ENCODE results near the gene CLEC4A.
"Not testable (repeated sequence)": the region's sequence is repeated elsewhere in the genome, so short reads cannot be mapped to it uniquely, and the experiment has no call there.

The CLEC4A gene

DNA sequence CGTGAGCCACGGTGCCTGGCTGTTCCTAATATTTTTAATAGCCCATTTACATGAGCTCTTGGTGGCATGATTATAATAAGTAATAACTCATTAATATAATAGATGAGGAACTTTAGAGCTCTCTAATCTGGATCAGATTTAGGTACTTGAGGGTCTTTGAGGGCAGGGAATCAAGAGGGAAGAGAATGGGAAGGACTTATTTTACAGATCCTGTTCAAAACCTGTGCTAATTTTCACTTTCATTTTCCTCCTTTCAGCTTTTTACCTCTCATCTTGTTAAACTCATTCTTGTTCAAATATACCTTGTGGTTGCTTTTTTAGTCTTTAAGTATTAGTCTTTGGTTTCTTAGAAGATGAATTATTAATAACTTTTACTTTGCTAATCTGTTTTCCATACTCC lies 35.8 kb upstream of the CLEC4A start:
- no peaks in the 10 kb centered on the region for H3K4me1 ChIP-seq
- H3K9me3 ChIP-seq (ENCODE audit: control insufficient read depth, low read length), result no peaks in the 10 kb centered on the region
- no peak overlapping the region for H3K4me3 ChIP-seq (ENCODE audit: low read depth, low read length)
- H3K9ac ChIP-seq, result no peak overlapping the region
- H3K36me3 ChIP-seq (ENCODE audit: control insufficient read depth, insufficient read depth, low read length), result no peaks in the 10 kb centered on the region
- TF ChIP-seq, protein P1, sequence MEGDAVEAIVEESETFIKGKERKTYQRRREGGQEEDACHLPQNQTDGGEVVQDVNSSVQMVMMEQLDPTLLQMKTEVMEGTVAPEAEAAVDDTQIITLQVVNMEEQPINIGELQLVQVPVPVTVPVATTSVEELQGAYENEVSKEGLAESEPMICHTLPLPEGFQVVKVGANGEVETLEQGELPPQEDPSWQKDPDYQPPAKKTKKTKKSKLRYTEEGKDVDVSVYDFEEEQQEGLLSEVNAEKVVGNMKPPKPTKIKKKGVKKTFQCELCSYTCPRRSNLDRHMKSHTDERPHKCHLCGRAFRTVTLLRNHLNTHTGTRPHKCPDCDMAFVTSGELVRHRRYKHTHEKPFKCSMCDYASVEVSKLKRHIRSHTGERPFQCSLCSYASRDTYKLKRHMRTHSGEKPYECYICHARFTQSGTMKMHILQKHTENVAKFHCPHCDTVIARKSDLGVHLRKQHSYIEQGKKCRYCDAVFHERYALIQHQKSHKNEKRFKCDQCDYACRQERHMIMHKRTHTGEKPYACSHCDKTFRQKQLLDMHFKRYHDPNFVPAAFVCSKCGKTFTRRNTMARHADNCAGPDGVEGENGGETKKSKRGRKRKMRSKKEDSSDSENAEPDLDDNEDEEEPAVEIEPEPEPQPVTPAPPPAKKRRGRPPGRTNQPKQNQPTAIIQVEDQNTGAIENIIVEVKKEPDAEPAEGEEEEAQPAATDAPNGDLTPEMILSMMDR (IDR thresholded peaks at IDR 0.05), result no peak
- no peaks in the 10 kb centered on the region for H3K27me3 ChIP-seq (ENCODE audit: control insufficient read depth, insufficient read depth, low read length)
- peaks cover 11% of the 10 kb centered on the region for H3K79me2 ChIP-seq
- no peak overlapping the region for H2AFZ ChIP-seq
- no peak overlapping the region for H3K4me2 ChIP-seq (ENCODE audit: low read length)
- H3K27ac ChIP-seq, result no peak overlapping the region

DNA sequence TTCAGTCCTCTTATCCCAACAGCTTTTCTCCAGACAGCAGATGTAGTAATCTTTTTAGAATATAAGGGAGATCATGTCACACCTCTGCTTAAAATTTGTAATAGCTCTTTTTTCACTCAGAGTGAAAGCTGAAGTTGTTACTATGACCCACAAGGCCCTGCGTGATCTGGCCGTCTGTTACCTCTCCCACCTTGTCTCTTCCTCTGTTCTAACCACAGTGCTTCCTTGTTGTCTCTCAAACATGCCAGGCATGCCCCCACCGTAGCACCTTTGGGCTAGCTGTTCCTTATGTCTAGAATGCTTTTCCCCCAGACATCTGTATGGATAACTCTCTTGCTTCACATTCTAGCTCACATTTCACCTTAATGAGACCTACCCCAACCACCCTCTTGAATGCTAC lies 34.8 kb upstream of the CLEC4A start:
- no peaks in the 10 kb centered on the region for H3K36me3 ChIP-seq (ENCODE audit: control insufficient read depth, insufficient read depth, low read length)
- no peak overlapping the region for H3K4me2 ChIP-seq (ENCODE audit: low read length)
- H3K9ac ChIP-seq, result no peak overlapping the region
- H3K9me3 ChIP-seq (ENCODE audit: control insufficient read depth, low read length), result no peaks in the 10 kb centered on the region
- no peak overlapping the region for H2AFZ ChIP-seq
- H3K27ac ChIP-seq, result no peak overlapping the region
- TF ChIP-seq, protein P1 (IDR thresholded peaks at IDR 0.05), result no peak
- H3K4me3 ChIP-seq (ENCODE audit: low read depth, low read length), result no peak overlapping the region
- no peaks in the 10 kb centered on the region for H3K27me3 ChIP-seq (ENCODE audit: control insufficient read depth, insufficient read depth, low read length)
- H3K79me2 ChIP-seq, result peaks cover 7% of the 10 kb centered on the region
- no peaks in the 10 kb centered on the region for H3K4me1 ChIP-seq

DNA sequence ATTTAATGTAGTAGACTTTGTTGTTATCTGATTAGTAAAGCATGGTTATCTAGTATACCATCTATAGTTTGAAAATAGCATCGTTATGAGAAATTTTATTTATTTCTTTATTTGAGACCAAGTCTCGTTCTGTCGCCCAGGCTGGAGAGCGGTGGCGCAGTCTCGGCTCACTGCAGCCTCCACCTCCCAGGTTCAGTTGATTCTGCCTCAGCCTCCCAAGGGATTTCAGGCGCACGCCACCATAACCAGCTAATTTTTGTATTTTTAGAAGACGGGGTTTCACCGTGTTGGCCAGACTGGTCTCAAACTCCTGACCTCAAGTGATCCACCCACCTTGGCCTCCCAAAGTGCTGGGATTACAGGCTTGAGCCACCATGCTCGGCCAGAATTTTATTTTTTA lies 34.1 kb upstream of the CLEC4A start:
- not testable (repeated sequence) for H3K27me3 ChIP-seq (ENCODE audit: control insufficient read depth, insufficient read depth, low read length); H3K9me3 ChIP-seq (ENCODE audit: control insufficient read depth, low read length); H3K4me3 ChIP-seq (ENCODE audit: low read depth, low read length); H3K36me3 ChIP-seq (ENCODE audit: control insufficient read depth, insufficient read depth, low read length); H3K79me2 ChIP-seq; H3K4me1 ChIP-seq; H3K27ac ChIP-seq; H3K4me2 ChIP-seq (ENCODE audit: low read length); H3K9ac ChIP-seq; H2AFZ ChIP-seq

DNA sequence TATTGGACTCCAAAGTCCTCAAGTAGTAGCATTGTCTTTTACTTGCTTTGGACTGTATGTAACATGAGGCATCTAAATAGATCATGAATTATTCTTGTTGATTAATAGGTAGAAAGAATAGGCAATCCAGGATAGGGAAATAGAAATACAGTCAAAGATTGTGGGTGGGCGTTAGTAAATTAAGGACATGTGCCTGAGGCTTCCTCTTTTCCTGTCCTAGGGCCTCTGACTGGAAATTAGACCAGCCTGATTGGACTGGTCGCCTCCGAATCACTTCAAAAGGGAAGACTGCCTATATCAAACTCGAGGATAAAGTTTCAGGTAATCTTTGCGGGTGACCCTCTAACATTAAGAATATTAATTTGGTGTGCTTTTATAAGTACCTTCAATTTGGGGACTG lies 33.7 kb upstream of the CLEC4A start:
- Histone ChIP-seq H3K4me1 (no peaks in the 10 kb centered on the region), H3K27ac (no peak overlapping the region), H2AFZ (no peak overlapping the region), H3K27me3 (ENCODE audit: control insufficient read depth, insufficient read depth, low read length) (no peaks in the 10 kb centered on the region), H3K9me3 (ENCODE audit: control insufficient read depth, low read length) (no peaks in the 10 kb centered on the region), H3K36me3 (ENCODE audit: control insufficient read depth, insufficient read depth, low read length) (no peaks in the 10 kb centered on the region), H3K79me2 (peaks cover 7% of the 10 kb centered on the region), H3K9ac (no peak overlapping the region), H3K4me2 (ENCODE audit: low read length) (no peak overlapping the region), H3K4me3 (ENCODE audit: low read depth, low read length) (no peak overlapping the region)
- TF ChIP-seq, protein P1 (IDR thresholded peaks at IDR 0.05), result no peak

DNA sequence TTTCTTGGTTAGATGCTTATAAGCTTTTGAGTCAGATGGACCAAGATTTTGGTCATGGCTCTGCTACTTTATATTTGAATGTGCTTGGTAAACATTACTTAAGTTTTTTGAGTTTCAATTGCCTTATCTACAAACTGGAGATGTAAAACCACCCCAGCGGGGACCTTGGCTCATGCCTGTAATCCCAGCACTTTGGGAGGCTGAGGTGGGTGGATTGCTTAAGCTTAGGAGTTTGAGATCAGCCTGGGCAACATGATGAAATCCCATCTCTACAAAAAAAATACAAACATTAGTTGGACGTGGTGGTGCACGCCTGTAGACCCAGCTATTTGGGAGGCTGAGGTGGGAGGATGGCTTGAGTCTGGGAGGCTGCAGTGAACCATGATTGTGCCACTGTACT lies 30.1 kb upstream of the CLEC4A start:
- Histone ChIP-seq H3K4me3 (ENCODE audit: low read depth, low read length) (no peak overlapping the region), H3K4me2 (ENCODE audit: low read length) (no peak overlapping the region), H3K4me1 (peaks cover 14% of the 10 kb centered on the region), H2AFZ (no peak overlapping the region), H3K27ac (no peak overlapping the region), H3K9ac (no peak overlapping the region), H3K27me3 (ENCODE audit: control insufficient read depth, insufficient read depth, low read length) (no peaks in the 10 kb centered on the region), H3K9me3 (ENCODE audit: control insufficient read depth, low read length) (no peaks in the 10 kb centered on the region), H3K79me2 (no peaks in the 10 kb centered on the region), H3K36me3 (ENCODE audit: control insufficient read depth, insufficient read depth, low read length) (no peaks in the 10 kb centered on the region)
- TF ChIP-seq, protein P1 (IDR thresholded peaks at IDR 0.05), result no peak

Data from parathyroid adenoma (tissue), 2 donors.